HepG2 (cell line): Measurements from ENCODE around the gene POLN. TPM values are rescaled to one million over a fixed set of nuclear protein-coding genes. Genes with fewer than 3 reads are reported as not detected.
A peak's percentile ranks its signal among the peaks of the same experiment; 100 is the strongest.

Source experiments
- ARNT2 ChIP-seq: sonication (generic); formaldehyde crosslinking; IDR thresholded peaks from 2 replicates; pipeline ENCODE4 v1.8.0; 2022; ENCODE audit warnings: mild to moderate bottlenecking, low read depth, missing genetic modification reagents, moderate library complexity
- HDAC1 ChIP-seq: sonication (generic); formaldehyde crosslinking; IDR thresholded peaks from 2 replicates; pipeline ENCODE4 v1.5.1; 2020; ENCODE audit warnings: mild to moderate bottlenecking, missing genetic modification reagents
- MAFK ChIP-seq, 2 experiments: IDR thresholded peaks in 1 of 2; conservative IDR thresholded peaks in 1 of 2; 2 replicates each; pipeline ENCODE4 v1.6.1; 2011; ENCODE audit warnings: improper control_type of control experiment in 2 of 2, low read length in 2 of 2
- NFYB ChIP-seq: sonication (generic); formaldehyde crosslinking; IDR thresholded peaks from 2 replicates; pipeline ENCODE4 v1.4.0; 2020; ENCODE audit warnings: missing genetic modification reagents
- SOX13 ChIP-seq, 3 experiments: fragments of 450-650 bp in 1 of 3; sonication (generic) in 1 of 3; formaldehyde crosslinking in 1 of 3; IDR thresholded peaks in 2 of 3; conservative IDR thresholded peaks in 1 of 3; 2 replicates each; pipeline versions ENCODE4 v1.5.0 to v1.6.1; 2016 to 2020; ENCODE audit warnings: antibody characterized with exemption in 1 of 3, mild to moderate bottlenecking in 1 of 3, missing compliant biosample characterization in 1 of 3, missing genetic modification reagents in 1 of 3, moderate library complexity in 1 of 3
- SPEN ChIP-seq: sonication (generic); formaldehyde crosslinking; IDR thresholded peaks from 2 replicates; pipeline ENCODE4 v1.5.1; 2020; ENCODE audit warnings: low read depth, mild to moderate bottlenecking, missing genetic modification reagents
- ZBTB21 ChIP-seq: sonication (generic); formaldehyde crosslinking; IDR thresholded peaks from 2 replicates; pipeline ENCODE4 v1.4.0; 2020; ENCODE audit warnings: missing genetic modification reagents
- ZNF335 ChIP-seq: sonication (generic); formaldehyde crosslinking; IDR thresholded peaks from 2 replicates; pipeline ENCODE4 v1.4.0; 2020; ENCODE audit warnings: missing genetic modification reagents
- ZNF747 ChIP-seq: sonication (generic); formaldehyde crosslinking; IDR thresholded peaks from 2 replicates; pipeline ENCODE4 v1.8.1; 2023; ENCODE audit warnings: missing genetic modification reagents, mild to moderate bottlenecking, borderline replicate concordance
- ZNF839 ChIP-seq: sonication (generic); formaldehyde crosslinking; IDR thresholded peaks from 2 replicates; pipeline ENCODE4 v1.4.0; 2020; ENCODE audit warnings: missing genetic modification reagents, mild to moderate bottlenecking, borderline replicate concordance
- polyA plus RNA-seq, 8 experiments: library from polyadenylated mRNA; depleted of rRNA in 3 of 8; stranded (reverse) in 7 of 8; unstranded in 1 of 8; fragments of >200 nt; fragmentation: Illumina TruSeq in 4 of 8; extraction: Trizol in 4 of 8; gene quantifications; 2 replicates each; pipeline versions ENCODE4 v1.2.1 to v1.2.3, GENCODE V29; 2011 to 2016; ENCODE audit warnings: low read depth in 4 of 8, missing spikeins in 1 of 8, mixed read lengths in 1 of 8; ENCODE audit not compliant: insufficient read depth in 1 of 8
- total RNA-seq, 5 experiments: library from RNA; depleted of rRNA; stranded (reverse); fragments of >200 nt; fragmentation: Illumina TruSeq; extraction: Trizol; gene quantifications; 2 replicates each; pipeline ENCODE4 v1.2.3, GENCODE V29; 2016; ENCODE audit warnings: low read depth in 1 of 5
- TF ChIP-seq, protein P1 (sequence below): IDR thresholded peaks from 2 replicates; pipeline ENCODE4 v1.4.0; 2020; ENCODE audit warnings: mild to moderate bottlenecking, missing genetic modification reagents
- TF ChIP-seq, protein P2 (sequence below): sonication (generic); formaldehyde crosslinking; conservative IDR thresholded peaks from 2 replicates; pipeline ENCODE4 v1.4.0; 2020; ENCODE audit warnings: missing genetic modification reagents
- TF ChIP-seq, protein P3 (sequence below): sonication (generic); formaldehyde crosslinking; IDR thresholded peaks from 2 replicates; pipeline ENCODE4 v1.4.0; 2020; ENCODE audit warnings: missing genetic modification reagents, low read depth, mild to moderate bottlenecking, borderline replicate concordance
- TF ChIP-seq, protein P4 (sequence below): sonication (generic); formaldehyde crosslinking; IDR thresholded peaks from 2 replicates; pipeline ENCODE4 v1.8.1; 2023; ENCODE audit warnings: missing genetic modification reagents, mild to moderate bottlenecking, borderline replicate concordance
- TF ChIP-seq, protein P5 (sequence below): sonication (generic); formaldehyde crosslinking; IDR thresholded peaks from 2 replicates; pipeline ENCODE4 v1.5.0; 2020; ENCODE audit warnings: missing genetic modification reagents, mild to moderate bottlenecking, borderline replicate concordance

Gene POLN
- total and polyA plus RNA-seq, 2 of the 13 experiments (the other 11 are each of a cell fraction or from before 2014, with no cell fraction given) = 0.93 to 1.5 TPM

DNA sequence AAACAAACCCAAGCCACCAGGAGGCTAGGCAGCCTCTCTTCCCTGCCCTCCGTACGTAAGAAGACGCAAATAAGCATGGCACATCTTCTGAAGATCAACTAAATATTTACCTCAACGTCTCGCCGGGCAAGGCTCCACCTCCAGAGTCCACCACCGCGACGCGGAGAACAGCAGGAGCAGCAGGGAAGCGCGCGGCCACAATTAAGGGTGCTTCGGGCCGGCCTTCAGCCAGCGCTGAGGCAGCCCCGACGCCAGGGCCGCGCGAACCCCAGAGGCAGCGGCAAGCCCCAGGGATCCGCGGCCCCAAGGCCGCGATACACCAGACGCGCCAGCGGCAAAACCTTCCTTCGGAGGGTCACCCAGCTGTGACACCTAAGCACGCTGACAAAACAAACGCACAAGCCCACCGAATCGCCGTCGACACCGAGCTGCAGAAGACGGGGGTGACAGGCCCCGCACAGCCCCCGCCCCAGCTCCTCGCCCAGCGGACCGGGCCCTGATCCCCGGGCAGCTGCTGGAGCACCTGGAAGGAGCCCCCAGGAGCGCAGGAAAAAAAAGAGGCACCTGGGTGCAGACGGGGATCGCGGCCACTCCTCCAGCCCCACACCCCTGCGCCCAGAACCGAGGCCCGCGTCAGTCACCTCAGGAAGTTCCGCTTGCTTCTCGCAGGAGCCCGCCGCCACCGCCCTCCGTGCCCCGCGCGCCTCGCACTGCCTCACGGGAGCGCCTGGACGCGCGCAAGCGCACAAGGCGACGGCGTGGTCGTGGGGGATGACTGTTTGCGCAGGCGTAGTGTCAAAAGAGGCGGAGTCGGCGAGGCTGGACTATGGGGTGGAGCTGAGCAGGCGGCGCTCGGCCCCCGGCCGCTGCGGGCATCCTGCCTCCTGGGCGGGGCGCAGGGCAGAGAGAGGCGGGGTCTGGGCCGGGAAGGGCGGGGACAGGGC lies at the start of gene POLN, which contains the start of gene HAUS3 (continued):
- TF ChIP-seq, protein P1, sequence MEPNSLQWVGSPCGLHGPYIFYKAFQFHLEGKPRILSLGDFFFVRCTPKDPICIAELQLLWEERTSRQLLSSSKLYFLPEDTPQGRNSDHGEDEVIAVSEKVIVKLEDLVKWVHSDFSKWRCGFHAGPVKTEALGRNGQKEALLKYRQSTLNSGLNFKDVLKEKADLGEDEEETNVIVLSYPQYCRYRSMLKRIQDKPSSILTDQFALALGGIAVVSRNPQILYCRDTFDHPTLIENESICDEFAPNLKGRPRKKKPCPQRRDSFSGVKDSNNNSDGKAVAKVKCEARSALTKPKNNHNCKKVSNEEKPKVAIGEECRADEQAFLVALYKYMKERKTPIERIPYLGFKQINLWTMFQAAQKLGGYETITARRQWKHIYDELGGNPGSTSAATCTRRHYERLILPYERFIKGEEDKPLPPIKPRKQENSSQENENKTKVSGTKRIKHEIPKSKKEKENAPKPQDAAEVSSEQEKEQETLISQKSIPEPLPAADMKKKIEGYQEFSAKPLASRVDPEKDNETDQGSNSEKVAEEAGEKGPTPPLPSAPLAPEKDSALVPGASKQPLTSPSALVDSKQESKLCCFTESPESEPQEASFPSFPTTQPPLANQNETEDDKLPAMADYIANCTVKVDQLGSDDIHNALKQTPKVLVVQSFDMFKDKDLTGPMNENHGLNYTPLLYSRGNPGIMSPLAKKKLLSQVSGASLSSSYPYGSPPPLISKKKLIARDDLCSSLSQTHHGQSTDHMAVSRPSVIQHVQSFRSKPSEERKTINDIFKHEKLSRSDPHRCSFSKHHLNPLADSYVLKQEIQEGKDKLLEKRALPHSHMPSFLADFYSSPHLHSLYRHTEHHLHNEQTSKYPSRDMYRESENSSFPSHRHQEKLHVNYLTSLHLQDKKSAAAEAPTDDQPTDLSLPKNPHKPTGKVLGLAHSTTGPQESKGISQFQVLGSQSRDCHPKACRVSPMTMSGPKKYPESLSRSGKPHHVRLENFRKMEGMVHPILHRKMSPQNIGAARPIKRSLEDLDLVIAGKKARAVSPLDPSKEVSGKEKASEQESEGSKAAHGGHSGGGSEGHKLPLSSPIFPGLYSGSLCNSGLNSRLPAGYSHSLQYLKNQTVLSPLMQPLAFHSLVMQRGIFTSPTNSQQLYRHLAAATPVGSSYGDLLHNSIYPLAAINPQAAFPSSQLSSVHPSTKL (CRISPR knock-in tag) = peak; percentile 19; the same call in 1 of the 2 replicates
- TF ChIP-seq, protein P2, sequence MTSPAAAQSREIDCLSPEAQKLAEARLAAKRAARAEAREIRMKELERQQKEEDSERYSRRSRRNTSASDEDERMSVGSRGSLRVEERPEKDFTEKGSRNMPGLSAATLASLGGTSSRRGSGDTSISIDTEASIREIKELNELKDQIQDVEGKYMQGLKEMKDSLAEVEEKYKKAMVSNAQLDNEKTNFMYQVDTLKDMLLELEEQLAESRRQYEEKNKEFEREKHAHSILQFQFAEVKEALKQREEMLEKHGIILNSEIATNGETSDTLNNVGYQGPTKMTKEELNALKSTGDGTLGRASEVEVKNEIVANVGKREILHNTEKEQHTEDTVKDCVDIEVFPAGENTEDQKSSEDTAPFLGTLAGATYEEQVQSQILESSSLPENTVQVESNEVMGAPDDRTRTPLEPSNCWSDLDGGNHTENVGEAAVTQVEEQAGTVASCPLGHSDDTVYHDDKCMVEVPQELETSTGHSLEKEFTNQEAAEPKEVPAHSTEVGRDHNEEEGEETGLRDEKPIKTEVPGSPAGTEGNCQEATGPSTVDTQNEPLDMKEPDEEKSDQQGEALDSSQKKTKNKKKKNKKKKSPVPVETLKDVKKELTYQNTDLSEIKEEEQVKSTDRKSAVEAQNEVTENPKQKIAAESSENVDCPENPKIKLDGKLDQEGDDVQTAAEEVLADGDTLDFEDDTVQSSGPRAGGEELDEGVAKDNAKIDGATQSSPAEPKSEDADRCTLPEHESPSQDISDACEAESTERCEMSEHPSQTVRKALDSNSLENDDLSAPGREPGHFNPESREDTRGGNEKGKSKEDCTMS (CRISPR knock-in tag) = no peak
- TF ChIP-seq SOX13 (IDR thresholded peaks at IDR 0.05) (no peak), SOX13 (CRISPR knock-in tag; conservative IDR thresholded peaks at IDR 0.05 in 1 of 2, IDR thresholded peaks at IDR 0.05 in 1 of 2) (no peak), ZNF839 (no peak), HDAC1 (CRISPR knock-in tag) (peak; percentile 85), ZBTB21 (CRISPR knock-in tag) (no peak), ARNT2 (CRISPR knock-in tag) (peak; percentile 58; the same call in 1 of the 2 replicates), MAFK (conservative IDR thresholded peaks at IDR 0.05 in 1 of 2, IDR thresholded peaks at IDR 0.05 in 1 of 2; ENCODE audit: low read length in 2 of 2) (no peak), ZNF335 (CRISPR knock-in tag) (peak; percentile 52; the same call in 1 of the 2 replicates), NFYB (CRISPR knock-in tag) (peak; percentile 19; the same call in 1 of the 2 replicates), ZNF747 (CRISPR knock-in tag) (0 out of 2 replicates have a peak, but pooled peaks have one; percentile 19), SPEN (CRISPR knock-in tag) (peak; percentile 77)
- TF ChIP-seq, protein P3, sequence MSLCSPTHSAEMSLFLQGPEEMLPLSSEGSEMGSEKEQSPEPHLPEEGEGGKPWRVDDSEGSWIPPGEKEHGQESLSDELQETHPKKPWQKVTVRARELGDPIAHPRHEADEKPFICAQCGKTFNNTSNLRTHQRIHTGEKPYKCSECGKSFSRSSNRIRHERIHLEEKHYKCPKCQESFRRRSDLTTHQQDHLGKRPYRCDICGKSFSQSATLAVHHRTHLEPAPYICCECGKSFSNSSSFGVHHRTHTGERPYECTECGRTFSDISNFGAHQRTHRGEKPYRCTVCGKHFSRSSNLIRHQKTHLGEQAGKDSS (CRISPR knock-in tag) = 0 out of 2 replicates have a peak, but pooled peaks have one; percentile 35
- TF ChIP-seq, protein P4, sequence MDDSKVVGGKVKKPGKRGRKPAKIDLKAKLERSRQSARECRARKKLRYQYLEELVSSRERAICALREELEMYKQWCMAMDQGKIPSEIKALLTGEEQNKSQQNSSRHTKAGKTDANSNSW (CRISPR knock-in tag) = no peak
- TF ChIP-seq, protein P5, sequence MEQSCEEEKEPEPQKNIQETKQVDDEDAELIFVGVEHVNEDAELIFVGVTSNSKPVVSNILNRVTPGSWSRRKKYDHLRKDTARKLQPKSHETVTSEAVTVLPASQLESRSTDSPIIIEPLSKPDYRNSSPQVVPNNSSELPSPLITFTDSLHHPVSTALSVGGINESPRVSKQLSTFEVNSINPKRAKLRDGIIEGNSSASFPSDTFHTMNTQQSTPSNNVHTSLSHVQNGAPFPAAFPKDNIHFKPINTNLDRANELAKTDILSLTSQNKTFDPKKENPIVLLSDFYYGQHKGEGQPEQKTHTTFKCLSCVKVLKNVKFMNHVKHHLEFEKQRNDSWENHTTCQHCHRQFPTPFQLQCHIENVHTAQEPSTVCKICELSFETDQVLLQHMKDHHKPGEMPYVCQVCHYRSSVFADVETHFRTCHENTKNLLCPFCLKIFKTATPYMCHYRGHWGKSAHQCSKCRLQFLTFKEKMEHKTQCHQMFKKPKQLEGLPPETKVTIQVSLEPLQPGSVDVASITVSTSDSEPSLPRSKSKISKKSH (CRISPR knock-in tag) = peak; percentile 64; the same call in 1 of the 2 replicates
